HCT116 (cell line): ENCODE measurements around the gene PACSIN2. TPM values are rescaled to one million over a fixed set of nuclear protein-coding genes. Genes with fewer than 3 reads are reported as not detected.

Experiments used
- ATAC-seq: fragments of 200-7000 bp; cut with Tn5 transposase; 2 replicates; pipeline ENCODE4 v1.9.1; 2020; ENCODE audit warnings: mild to moderate bottlenecking, moderate library complexity
- BruUV-seq: library from RNA; stranded (reverse); fragments of 400-500 nt; replicated peaks from 2 replicates; lab custom pipeline; 2021; lab: Mats Ljungman, UMichigan
- CTCF ChIA-PET: fragments of 300-600 bp; sonication (Branson Sonifier 250); formaldehyde crosslinking; loops from one replicate; lab custom pipeline; 2021; ENCODE audit warnings: antibody characterized with exemption; lab: Charles Lee
- POLR2A ChIA-PET: fragments of 300-600, 350-600 bp; sonication (Branson Sonifier 250); formaldehyde crosslinking; loops from one replicate; lab custom pipeline; 2021; ENCODE audit warnings: antibody characterized with exemption; lab: Charles Lee
- RAD21 ChIA-PET, 2 experiments: fragments of 300-600 bp; sonication (Branson Sonifier 250); formaldehyde crosslinking; loops; one replicate each; lab custom pipeline; 2023; ENCODE audit warnings: low total read pairs in 2 of 2; ENCODE audit not compliant: uncharacterized antibody in 2 of 2, unreplicated experiment in 2 of 2, low non-redundant PET in 1 of 2; lab: Charles Lee
- DNase-seq: peaks from one replicate; pipeline ENCODE4 v3.0.0-alpha.2; 2010; ENCODE audit warnings: low read depth, low spot score
- H2AFZ ChIP-seq: fragments of 200-600 bp; shearing (Covaris generic), sonication (generic); 2 replicates; pipeline ENCODE4 v1.6.1; 2017; ENCODE audit warnings: low read depth, mixed run types, mixed read lengths, antibody characterized with exemption, low read length; ENCODE audit not compliant: poor library complexity, severe bottlenecking
- H3K27ac ChIP-seq: 2 replicates; pipeline ENCODE4 v1.5.1; 2012; ENCODE audit warnings: low read depth, low read length
- H3K27me3 ChIP-seq: fragments of 200-600 bp; sonication (generic); 2 replicates; pipeline ENCODE4 v1.6.1; 2016; ENCODE audit warnings: mixed run types, low read length, mixed read lengths; ENCODE audit not compliant: insufficient read depth
- H3K36me3 ChIP-seq, 2 experiments: fragments of 200-500 bp in 1 of 2; fragments of 200-600 bp in 1 of 2; sonication (Bioruptor generic) in 1 of 2; sonication (generic) in 1 of 2; 2 replicates each; pipeline versions ENCODE4 v1.5.1 to v1.6.1; 2014 to 2016; ENCODE audit warnings: low read length in 2 of 2, inconsistent platforms in 1 of 2, mixed read lengths in 1 of 2, mixed run types in 1 of 2; ENCODE audit not compliant: insufficient read depth in 2 of 2, control insufficient read depth in 1 of 2
- H3K4me1 ChIP-seq, 2 experiments: fragments of 200-600 bp in 1 of 2; sonication (generic) in 1 of 2; 2 replicates each; pipeline versions ENCODE4 v1.5.1 to v1.6.1; 2012 to 2017; ENCODE audit warnings: low read length in 2 of 2, inconsistent platforms in 1 of 2, mild to moderate bottlenecking in 1 of 2, mixed read lengths in 1 of 2, mixed run types in 1 of 2, moderate library complexity in 1 of 2; ENCODE audit not compliant: insufficient read depth in 2 of 2, control insufficient read depth in 1 of 2
- H3K4me2 ChIP-seq: fragments of 200-600 bp; sonication (generic); 2 replicates; pipeline ENCODE4 v1.6.1; 2017; ENCODE audit warnings: mixed run types, low read length, mixed read lengths
- H3K4me3 ChIP-seq, 2 experiments: fragments of 200-600 bp in 1 of 2; sonication (generic) in 1 of 2; replicated peaks in 1 of 2; 2 replicates each; pipeline ENCODE4 v1.5.1; 2011 to 2016; ENCODE audit warnings: low read length in 2 of 2, control low read depth in 1 of 2, low read depth in 1 of 2, mild to moderate bottlenecking in 1 of 2, mixed read lengths in 1 of 2, mixed run types in 1 of 2
- H3K79me2 ChIP-seq: fragments of 200-600 bp; sonication (generic); 2 replicates; pipeline ENCODE4 v1.6.1; 2017; ENCODE audit warnings: mild to moderate bottlenecking, mixed run types, low read length, moderate library complexity, mixed read lengths; ENCODE audit not compliant: insufficient read depth
- H3K9ac ChIP-seq: fragments of 200-600 bp; sonication (generic); 2 replicates; pipeline ENCODE4 v1.6.1; 2016; ENCODE audit warnings: low read length, mixed read lengths
- H3K9me2 ChIP-seq: fragments of 200-600 bp; sonication (generic), shearing (Covaris generic); 2 replicates; pipeline ENCODE4 v1.6.1; 2017; ENCODE audit warnings: mixed run types, mild to moderate bottlenecking, moderate library complexity; ENCODE audit not compliant: insufficient read depth
- H3K9me3 ChIP-seq, 2 experiments: fragments of 200-500 bp in 1 of 2; fragments of 200-600 bp in 1 of 2; sonication (Bioruptor generic) in 1 of 2; sonication (generic) in 1 of 2; 2 replicates each; pipeline ENCODE4 v1.6.1; 2014 to 2017; ENCODE audit warnings: low read length in 2 of 2, mixed read lengths in 2 of 2, inconsistent platforms in 1 of 2, low read depth in 1 of 2, mild to moderate bottlenecking in 1 of 2, mixed run types in 1 of 2, moderate library complexity in 1 of 2; ENCODE audit not compliant: control insufficient read depth in 1 of 2, insufficient read depth in 1 of 2
- H4K20me1 ChIP-seq: fragments of 200-600 bp; sonication (generic), shearing (Covaris generic); 2 replicates; pipeline ENCODE4 v1.6.1; 2017; ENCODE audit warnings: mixed run types, mild to moderate bottlenecking, moderate library complexity; ENCODE audit not compliant: insufficient read depth
- ATF3 ChIP-seq: IDR thresholded peaks from 2 replicates; pipeline ENCODE4 v1.6.1; 2012
- CBX3 ChIP-seq: IDR thresholded peaks from 2 replicates; pipeline ENCODE4 v1.6.1; 2012; ENCODE audit warnings: low read depth
- CEBPB ChIP-seq: IDR thresholded peaks from 2 replicates; pipeline ENCODE4 v1.6.1; 2012; ENCODE audit warnings: low read depth
- CTCF ChIP-seq, 3 experiments: fragments of 200-600 bp in 1 of 3; sonication (generic) in 1 of 3; IDR thresholded peaks in 2 of 3; conservative IDR thresholded peaks in 1 of 3; 2 replicates each; pipeline ENCODE4 v1.5.1; 2012 to 2017; ENCODE audit warnings: low read depth in 2 of 3, low read length in 2 of 3, antibody characterized with exemption in 1 of 3, borderline replicate concordance in 1 of 3, control low read depth in 1 of 3, mild to moderate bottlenecking in 1 of 3, mixed read lengths in 1 of 3, mixed run types in 1 of 3, moderate library complexity in 1 of 3; ENCODE audit not compliant: insufficient read depth in 1 of 3
- ELF1 ChIP-seq: IDR thresholded peaks from 2 replicates; pipeline ENCODE4 v1.6.1; 2012; ENCODE audit warnings: low read depth, borderline replicate concordance
- EZH2 ChIP-seq: fragments of 200-600 bp; sonication (generic); IDR thresholded peaks from 2 replicates; pipeline ENCODE4 v1.6.1; 2017; ENCODE audit warnings: antibody characterized with exemption, mixed run types
- EZH2phosphoT487 ChIP-seq: fragments of 200-600 bp; IDR thresholded peaks from 2 replicates; pipeline ENCODE4 v1.6.1; 2018; ENCODE audit warnings: antibody characterized with exemption, borderline replicate concordance
- JUND ChIP-seq: IDR thresholded peaks from 2 replicates; pipeline ENCODE4 v1.6.1; 2012
- MAX ChIP-seq: IDR thresholded peaks from 2 replicates; pipeline ENCODE4 v1.6.1; 2012
- POLR2A ChIP-seq: IDR thresholded peaks from 2 replicates; pipeline ENCODE4 v1.7.0; 2011; ENCODE audit warnings: borderline replicate concordance; ENCODE audit not compliant: insufficient read depth, insufficient read length; ENCODE audit errors: extremely low read depth
- POLR2AphosphoS5 ChIP-seq: IDR thresholded peaks from 2 replicates; pipeline ENCODE4 v1.6.1; 2011; ENCODE audit warnings: mild to moderate bottlenecking, low read depth, low read length, moderate library complexity
- RAD21 ChIP-seq: IDR thresholded peaks from 2 replicates; pipeline ENCODE4 v1.6.1; 2012; ENCODE audit warnings: low read depth, mild to moderate bottlenecking
- SIN3A ChIP-seq: IDR thresholded peaks from 2 replicates; pipeline ENCODE4 v1.6.1; 2012; ENCODE audit warnings: low read depth
- SRF ChIP-seq: IDR thresholded peaks from 2 replicates; pipeline ENCODE4 v1.6.1; 2012; ENCODE audit warnings: low read depth
- TCF7L2 ChIP-seq: IDR thresholded peaks from 2 replicates; pipeline ENCODE4 v1.7.0; 2011; ENCODE audit warnings: borderline replicate concordance, inconsistent platforms; ENCODE audit not compliant: insufficient read depth, insufficient read length; ENCODE audit errors: extremely low read depth
- YY1 ChIP-seq: IDR thresholded peaks from 2 replicates; pipeline ENCODE4 v1.6.1; 2011; ENCODE audit warnings: low read length, low read depth, moderate library complexity, mild to moderate bottlenecking; ENCODE audit not compliant: insufficient replicate concordance; ENCODE audit errors: extremely low read depth
- ZNF274 ChIP-seq: fragments of 200-500 bp; sonication (Bioruptor generic); IDR thresholded peaks from 2 replicates; pipeline ENCODE4 v1.6.1; 2014; ENCODE audit warnings: mild to moderate bottlenecking, low read depth, low read length, inconsistent platforms
- intact Hi-C: fragments of 100-400 bp; cut with micrococcal nuclease; formaldehyde crosslinking; loops from 2 replicates; pipeline ENCODE4 v1.10.0; 2022
- total RNA-seq: library from RNA; stranded (reverse); gene quantifications from one replicate; pipeline ENCODE4 v1.2.1, GENCODE V29; 2021; ENCODE audit not compliant: unreplicated experiment

PACSIN2 gene
- total RNA-seq, 1 experiment from 2014 or later: 48.2 TPM

- ChIA-PET CTCF (interaction anchor here (0.6 kb wide), 1 partner anchor 153 kb away, joined by 3 read pairs; no protein-coding TSS in a partner anchor), RAD21 (interaction anchor here in 1 of 2 experiments (0.5 kb wide), 1 partner anchor 145 kb away, joined by 8 read pairs; the partner anchor contains the start of gene PACSIN2), POLR2A (no interaction called here)
- intact Hi-C loops: loop anchor here (5.0 to 10.0 kb wide), 2 partner anchors 88 to 235 kb away; no protein-coding TSS in a partner anchor
- TSS peak; percentile 40 for BruUV-seq
- TF ChIP-seq EZH2 (no peak), POLR2AphosphoS5 (no peak), CEBPB (no peak), CBX3 (no peak), ELF1 (no peak), ATF3 (no peak), RAD21 (no peak), TCF7L2 (no peak), MAX (no peak), CTCF (IDR thresholded peaks at IDR 0.05 in 2 of 3, conservative IDR thresholded peaks at IDR 0.05 in 1 of 3; ENCODE audit: borderline replicate concordance in 1 of 3, insufficient read depth in 1 of 3, low read depth in 2 of 3, low read length in 2 of 3) (no peak), EZH2phosphoT487 (no peak), SIN3A (no peak), YY1 (no peak), SRF (no peak), ZNF274 (no peak), POLR2A (no peak), JUND (no peak)
- no peak overlapping the region for H3K4me2 ChIP-seq
- H3K27ac ChIP-seq: no peak overlapping the region
- no peak overlapping the region for H2AFZ ChIP-seq
- H3K79me2 ChIP-seq: no peaks in the 10 kb centered on the region
- peaks cover 5 to 10% of the 10 kb centered on the region in 2 experiments; a peak in 3 of 4 replicates for H3K36me3 ChIP-seq
- no peak overlapping the region for H3K4me3 ChIP-seq
- no peaks in the 10 kb centered on the region for H3K9me3 ChIP-seq
- H3K27me3 ChIP-seq: no peaks in the 10 kb centered on the region
- H3K9ac ChIP-seq: no peak overlapping the region
- H3K9me2 ChIP-seq: no peaks in the 10 kb centered on the region
- ATAC-seq: no peak
- DNase-seq: no peak
- H3K4me1 ChIP-seq: peaks cover 0 to 12% of the 10 kb centered on the region in 2 experiments; a peak in 2 of 4 replicates
- no peaks in the 10 kb centered on the region for H4K20me1 ChIP-seq
Measured at GRCh38 chr22:42869888-42870480, 145.0 kb downstream of the PACSIN2 start.
